Dendritic cell treated with granulocyte-macrophage colony-stimulating factor and Interleukin-4, amounts not matched to agents 40 ng/mL and 50 ng/mL, for 4 days (primary cell): Measurements from ENCODE around the gene IMMT.
A peak's percentile ranks its signal among the peaks of the same experiment; 100 is the strongest.
"Not testable (repeated sequence)": the region's sequence is repeated elsewhere in the genome, so short reads cannot be mapped to it uniquely, and the experiment has no call there.

Experiments
- H3K27ac Mint-ChIP-seq: one replicate; pipeline ENCODE4 v1.8.0; 2022; ENCODE audit warnings: mild to moderate bottlenecking, mixed read lengths
- H3K27me3 Mint-ChIP-seq: one replicate; pipeline ENCODE4 v1.8.0; 2022; ENCODE audit warnings: mild to moderate bottlenecking, mixed read lengths
- H3K36me3 Mint-ChIP-seq: one replicate; pipeline ENCODE4 v1.8.0; 2022; ENCODE audit warnings: low read depth, mixed read lengths
- H3K4me1 Mint-ChIP-seq: one replicate; pipeline ENCODE4 v1.8.0; 2022; ENCODE audit warnings: low read depth, mixed read lengths
- H3K4me3 Mint-ChIP-seq: one replicate; pipeline ENCODE4 v1.8.0; 2022; ENCODE audit warnings: mild to moderate bottlenecking, moderate library complexity, mixed read lengths
- H3K9me3 Mint-ChIP-seq: one replicate; pipeline ENCODE4 v1.8.0; 2022; ENCODE audit warnings: mixed read lengths
- intact Hi-C: fragments of 100-400 bp; cut with micrococcal nuclease; formaldehyde crosslinking; loops from one replicate; pipeline ENCODE4 v1.15.0; 2022

IMMT gene

DNA sequence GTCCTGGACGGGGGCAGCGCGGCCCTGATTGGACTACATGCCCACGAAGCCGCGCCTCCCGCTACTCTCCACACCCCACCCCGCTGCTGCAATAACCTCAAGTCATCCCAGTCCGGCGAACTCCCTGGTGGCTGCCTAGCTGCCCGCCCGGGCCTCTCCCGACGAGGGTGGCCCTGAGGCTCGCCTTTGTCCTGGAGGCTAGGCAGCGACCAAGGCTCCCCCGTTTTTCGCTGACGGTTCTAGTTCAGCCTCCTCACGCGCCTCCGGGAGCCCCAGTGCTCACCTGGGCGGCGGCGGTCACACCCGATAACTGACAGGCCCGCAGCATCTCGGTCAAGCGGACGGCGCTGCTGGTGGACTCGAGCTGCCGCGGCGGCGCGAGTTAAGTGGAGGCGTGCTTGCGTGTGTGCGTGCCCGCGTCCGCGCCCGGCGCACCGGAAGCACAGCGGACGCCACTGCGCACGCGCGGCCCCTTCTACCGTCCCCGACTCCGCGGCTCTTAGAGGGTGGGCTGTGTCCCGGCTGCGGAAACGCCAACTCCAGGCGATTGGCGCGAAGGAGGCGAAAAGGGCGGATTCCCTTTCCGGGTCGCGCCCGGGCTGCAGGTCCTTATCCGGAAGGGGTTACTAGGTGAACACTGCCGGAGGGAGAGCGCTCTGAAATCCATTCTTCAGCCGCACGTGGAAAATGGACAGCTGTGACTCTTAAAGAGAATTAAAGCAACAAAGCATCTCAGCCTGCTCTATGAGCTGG is at the start of gene IMMT:
TSS of gene IMMT (minus strand) at position 408 of the 753 bp plus-strand sequence. CDS start at position 328, 80 bp downstream.
- Mint-ChIP-seq H3K9me3 (no peaks in the 10 kb centered on the region), H3K4me3 (peak within 1 kb of the TSS; percentile 98), H3K4me1 (peaks cover 43% of the 10 kb centered on the region), H3K27ac (peak within 1 kb of the TSS; percentile 100), H3K36me3 (peaks cover 49% of the 10 kb centered on the region), H3K27me3 (no peaks in the 10 kb centered on the region)
- intact Hi-C loops: loop anchor here (5.0 kb wide), 1 partner anchor 247 kb away; the partner anchor contains the start of gene KDM3A

DNA sequence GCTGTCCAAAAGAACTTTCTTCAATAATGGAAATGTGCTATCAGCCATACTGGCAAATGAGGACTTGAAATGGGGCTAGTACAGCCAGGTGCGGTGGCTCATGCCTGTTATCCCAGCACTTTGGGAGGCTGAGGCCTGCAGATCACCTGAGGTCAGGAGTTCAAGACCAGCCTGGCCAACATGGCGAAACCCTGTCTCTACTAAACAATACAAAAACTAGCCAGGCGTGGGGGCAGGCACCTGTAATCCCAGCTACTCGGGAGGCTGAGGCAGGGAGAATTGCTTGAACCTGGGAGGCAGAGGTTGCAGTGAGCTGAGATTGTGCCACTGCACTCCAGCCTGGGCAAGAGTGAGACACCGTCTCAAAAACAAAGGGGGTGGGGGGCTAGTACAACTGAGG is 49.5 kb upstream of the IMMT start:
- not testable (repeated sequence) for H3K27ac Mint-ChIP-seq

DNA sequence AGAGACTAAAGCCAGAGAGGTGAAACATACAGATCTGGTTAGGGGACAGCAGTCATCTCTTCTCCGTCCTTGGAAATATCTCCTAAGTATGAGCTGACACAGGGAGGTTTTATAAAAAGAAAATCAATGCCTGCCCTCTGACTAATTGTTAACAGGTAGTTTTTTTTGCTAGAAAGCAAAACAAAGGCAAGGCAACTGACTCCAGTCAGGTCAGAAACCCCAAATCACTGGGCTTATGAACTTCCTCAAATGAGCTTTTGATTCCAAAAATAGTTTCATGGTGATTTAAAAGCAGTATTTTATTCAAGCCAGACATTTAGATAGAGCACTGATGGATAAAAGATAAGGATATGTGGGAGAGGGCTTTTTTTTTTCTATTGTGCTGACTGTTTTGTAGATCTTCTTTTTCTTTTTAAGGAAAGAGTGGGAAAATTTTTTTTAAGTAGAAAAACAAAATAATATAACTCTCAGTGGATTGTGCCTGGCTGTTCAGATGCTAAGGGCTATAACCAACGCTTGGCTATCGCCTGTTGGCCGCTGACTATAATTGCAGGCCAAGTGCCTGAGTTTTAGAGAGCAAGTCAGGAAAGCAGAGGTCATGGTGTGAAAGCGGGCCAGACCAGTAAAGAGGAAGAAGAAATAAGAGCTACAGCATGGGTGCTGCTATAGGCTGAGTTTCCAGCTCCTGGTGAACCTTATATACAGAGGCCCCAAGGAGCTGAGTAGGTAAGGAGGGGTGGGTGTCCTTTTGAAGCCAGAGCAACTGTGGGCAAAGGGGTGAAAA is 48.9 kb upstream of the IMMT start:
- Mint-ChIP-seq H3K9me3 (no peaks in the 10 kb centered on the region), H3K27me3 (peaks cover 22% of the 10 kb centered on the region), H3K36me3 (no peaks in the 10 kb centered on the region), H3K4me1 (peaks cover 19% of the 10 kb centered on the region), H3K27ac (no peak overlapping the region), H3K4me3 (no peak overlapping the region)
- intact Hi-C loops: no loop called here

More for the DNA sequence above, 49.5 kb upstream of the IMMT start:
- Mint-ChIP-seq H3K4me1 (peaks cover 19% of the 10 kb centered on the region), H3K27me3 (peaks cover 22% of the 10 kb centered on the region)
- H3K36me3 Mint-ChIP-seq, intact Hi-C loops, H3K9me3 Mint-ChIP-seq, H3K4me3 Mint-ChIP-seq: not testable (repeated sequence)

DNA sequence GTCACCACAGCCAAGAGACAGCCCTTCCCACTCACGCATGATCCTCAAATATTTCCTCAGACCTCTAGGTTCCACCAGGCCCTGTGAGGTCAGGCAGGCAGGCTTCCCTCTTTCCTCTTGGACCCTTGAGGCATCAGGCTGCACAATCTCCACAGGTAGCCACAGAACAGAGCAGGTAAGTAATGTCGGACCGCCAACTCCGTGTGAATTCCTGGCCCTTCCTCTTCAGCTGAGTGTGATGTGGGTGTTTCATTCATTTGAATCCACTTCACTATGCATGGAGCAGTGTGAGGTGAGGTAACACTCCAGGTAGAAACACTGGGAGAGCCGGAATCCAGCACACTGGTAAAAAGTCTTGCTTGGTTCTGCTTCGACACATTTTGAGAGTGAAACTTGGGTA is 48.0 kb upstream of the IMMT start:
- no peaks in the 10 kb centered on the region for H3K9me3 Mint-ChIP-seq
- H3K4me1 Mint-ChIP-seq: peaks cover 24% of the 10 kb centered on the region
- no peaks in the 10 kb centered on the region for H3K36me3 Mint-ChIP-seq
- no peak overlapping the region for H3K27ac Mint-ChIP-seq
- intact Hi-C loops: no loop called here
- H3K27me3 Mint-ChIP-seq: peaks cover 26% of the 10 kb centered on the region
- H3K4me3 Mint-ChIP-seq: no peak overlapping the region

DNA sequence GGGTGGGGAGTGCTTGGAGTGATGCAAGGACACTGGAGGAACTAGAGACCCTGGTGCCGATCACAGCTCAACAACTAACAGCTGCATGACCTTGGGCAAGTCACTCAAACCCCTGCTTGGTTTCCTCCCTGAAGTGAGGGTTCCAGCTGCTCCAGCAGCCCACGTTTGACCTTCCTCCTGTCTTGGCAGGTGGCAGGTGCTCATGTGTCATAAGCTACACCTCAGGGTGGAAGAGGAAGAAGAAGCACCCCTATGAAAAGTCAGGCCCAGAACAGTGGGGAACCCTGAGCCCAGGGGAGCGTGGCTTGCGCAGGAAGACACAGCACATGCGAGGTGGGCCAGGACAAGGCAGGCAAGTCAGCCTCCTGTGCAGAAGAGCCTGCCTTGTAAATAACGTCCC is 46.3 kb upstream of the IMMT start:
- Mint-ChIP-seq H3K36me3 (no peaks in the 10 kb centered on the region), H3K27ac (no peak overlapping the region), H3K4me1 (peaks cover 25% of the 10 kb centered on the region), H3K9me3 (no peaks in the 10 kb centered on the region), H3K27me3 (peaks cover 28% of the 10 kb centered on the region), H3K4me3 (no peak overlapping the region)
- intact Hi-C loops: no loop called here

DNA sequence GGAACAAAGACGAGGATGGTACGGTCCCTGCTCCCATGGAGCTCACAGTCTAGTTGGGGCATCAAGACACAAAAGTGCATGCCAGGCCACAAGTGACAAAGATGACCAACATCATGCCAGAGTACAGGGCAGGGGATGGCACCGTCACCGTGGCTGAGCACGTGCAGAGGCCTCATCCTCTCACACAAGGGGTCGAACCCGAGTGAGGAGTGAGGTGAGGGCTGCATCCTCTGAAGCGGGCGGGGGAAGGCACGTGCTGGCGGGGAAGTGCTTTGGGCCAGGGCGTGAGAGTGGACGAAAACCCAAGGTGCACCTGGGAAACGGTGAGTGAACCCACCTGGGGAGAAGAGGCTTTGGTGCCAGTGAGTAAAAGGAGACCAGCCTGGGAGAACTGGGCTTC is 45.0 kb upstream of the IMMT start:
- intact Hi-C loops: no loop called here
- Mint-ChIP-seq H3K27ac (no peak overlapping the region), H3K36me3 (no peaks in the 10 kb centered on the region), H3K9me3 (no peaks in the 10 kb centered on the region), H3K4me3 (no peak overlapping the region), H3K4me1 (peaks cover 25% of the 10 kb centered on the region), H3K27me3 (peaks cover 30% of the 10 kb centered on the region)

DNA sequence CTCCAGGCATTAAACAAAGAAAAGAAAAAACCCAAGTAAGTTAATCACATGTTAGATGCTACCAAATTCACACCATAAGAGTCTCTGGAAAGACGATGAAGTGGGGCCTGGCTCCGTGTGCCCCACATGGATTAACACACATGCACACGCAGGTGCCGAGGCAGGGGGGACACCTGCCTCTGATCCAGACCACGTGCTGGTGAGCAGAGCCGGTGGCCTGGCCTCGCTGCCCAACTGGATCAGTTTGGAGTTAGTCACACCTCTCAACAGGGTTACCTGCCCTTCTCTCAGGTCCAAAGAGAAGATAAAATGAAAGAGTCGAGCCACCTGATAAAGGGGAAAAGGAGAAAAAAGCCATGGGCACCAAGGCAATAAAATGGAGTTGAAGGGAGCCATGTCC is 44.5 kb upstream of the IMMT start:
- no peak overlapping the region for H3K4me3 Mint-ChIP-seq
- H3K36me3 Mint-ChIP-seq: no peaks in the 10 kb centered on the region
- peaks cover 25% of the 10 kb centered on the region for H3K4me1 Mint-ChIP-seq
- H3K9me3 Mint-ChIP-seq: no peaks in the 10 kb centered on the region
- intact Hi-C loops: no loop called here
- peaks cover 29% of the 10 kb centered on the region for H3K27me3 Mint-ChIP-seq
- no peak overlapping the region for H3K27ac Mint-ChIP-seq

DNA sequence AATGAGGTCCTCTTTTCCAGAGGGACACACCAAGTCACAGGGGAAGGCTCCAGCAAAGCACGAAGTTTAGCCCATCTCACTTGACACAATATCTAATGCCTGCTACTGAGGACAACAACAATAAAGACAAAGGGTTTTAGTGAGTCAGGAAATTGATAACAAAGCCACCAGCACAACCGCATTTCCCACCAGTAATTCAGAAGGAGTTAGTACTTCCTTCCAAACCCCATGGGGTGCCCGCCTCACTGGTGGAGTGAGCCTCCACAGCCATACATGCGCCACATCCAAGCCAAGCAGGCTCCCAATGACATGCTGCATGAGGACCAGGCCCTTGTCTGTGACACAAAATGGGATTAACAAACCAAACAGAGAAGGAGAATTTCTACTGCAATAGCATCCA is 44.1 kb upstream of the IMMT start:
- intact Hi-C loops: no loop called here
- no peaks in the 10 kb centered on the region for H3K9me3 Mint-ChIP-seq
- peaks cover 30% of the 10 kb centered on the region for H3K27me3 Mint-ChIP-seq
- H3K36me3 Mint-ChIP-seq: no peaks in the 10 kb centered on the region
- no peak overlapping the region for H3K27ac Mint-ChIP-seq
- no peak overlapping the region for H3K4me3 Mint-ChIP-seq
- peaks cover 21% of the 10 kb centered on the region for H3K4me1 Mint-ChIP-seq

DNA sequence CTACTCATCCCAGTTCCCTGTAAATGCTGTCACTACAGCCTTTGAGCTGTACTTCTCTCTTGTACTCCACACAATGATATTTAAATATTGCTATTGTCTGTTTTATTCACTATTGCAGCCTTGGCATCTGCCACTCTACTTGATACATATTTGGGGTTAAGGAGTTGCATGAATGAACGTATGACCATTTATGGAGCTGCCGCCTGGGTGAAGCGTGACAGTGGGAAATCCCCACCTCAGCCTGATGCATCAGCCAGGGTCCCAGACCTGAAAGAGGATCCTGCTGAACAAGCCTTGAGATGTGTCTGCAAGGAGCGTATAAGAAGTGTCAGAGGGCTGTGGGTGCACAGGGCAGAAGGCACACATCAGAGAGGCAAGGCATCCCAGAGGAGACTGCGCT is 43.1 kb upstream of the IMMT start:
- Mint-ChIP-seq H3K27me3 (peaks cover 35% of the 10 kb centered on the region), H3K27ac (no peak overlapping the region), H3K36me3 (no peaks in the 10 kb centered on the region), H3K4me3 (no peak overlapping the region), H3K9me3 (no peaks in the 10 kb centered on the region), H3K4me1 (peaks cover 13% of the 10 kb centered on the region)
- intact Hi-C loops: no loop called here

DNA sequence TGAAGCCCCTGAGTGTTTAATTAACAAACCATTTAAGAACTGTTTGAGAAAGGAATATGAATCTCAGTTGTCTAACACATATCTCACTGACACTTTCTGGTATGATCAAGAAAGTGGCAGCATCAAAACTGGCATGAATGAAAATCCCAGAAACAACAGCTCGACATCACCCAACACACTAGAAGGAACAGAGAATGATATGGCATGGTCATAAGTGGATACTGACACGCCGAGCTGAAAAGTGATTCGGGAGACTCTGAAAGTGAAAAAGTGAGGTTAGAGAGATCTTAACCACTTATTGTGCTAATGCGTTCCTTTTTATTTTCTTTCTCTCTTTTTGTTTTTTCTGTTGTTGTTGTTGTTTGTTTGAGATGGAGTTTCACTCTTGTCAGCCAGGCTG is 41.9 kb upstream of the IMMT start:
- Mint-ChIP-seq H3K36me3 (no peaks in the 10 kb centered on the region), H3K4me1 (peaks cover 6% of the 10 kb centered on the region), H3K4me3 (no peak overlapping the region), H3K9me3 (no peaks in the 10 kb centered on the region), H3K27ac (no peak overlapping the region), H3K27me3 (peaks cover 26% of the 10 kb centered on the region)
- intact Hi-C loops: no loop called here

DNA sequence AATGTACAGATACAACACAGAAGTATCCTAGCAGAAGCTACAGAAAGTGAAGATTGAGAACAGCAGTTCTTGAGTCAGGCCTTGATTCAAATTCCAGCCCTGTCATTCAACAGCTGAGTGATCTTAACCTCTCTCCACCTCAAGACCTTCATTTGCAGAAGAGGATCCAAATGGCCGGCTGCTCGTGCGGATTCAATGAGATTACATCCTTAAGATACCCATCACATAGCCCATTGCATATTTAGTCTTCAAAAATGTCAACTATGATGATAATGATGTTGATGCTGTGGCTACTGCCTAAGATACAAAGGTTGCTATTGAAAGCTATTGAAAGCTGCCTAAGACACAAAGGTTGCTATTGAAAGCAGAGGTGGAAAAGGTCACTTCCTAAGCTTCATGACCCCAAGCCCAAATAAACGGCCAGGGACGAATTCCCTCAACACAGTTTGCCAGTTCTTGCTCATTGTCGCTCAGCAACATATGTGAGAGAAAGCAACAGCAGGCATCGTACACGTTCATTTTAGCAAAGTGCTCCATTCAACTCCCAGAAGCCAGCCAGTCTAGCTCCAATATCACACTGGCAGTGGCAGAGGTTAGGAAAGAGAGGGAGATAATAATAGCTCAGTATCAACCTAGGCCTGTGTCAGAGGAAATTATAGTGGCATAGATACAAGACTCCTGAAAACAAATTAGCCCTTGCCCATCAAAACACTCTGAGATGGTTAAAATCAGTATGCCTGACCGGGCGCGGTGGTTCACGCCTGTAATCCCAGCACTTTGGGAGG is 40.1 kb upstream of the IMMT start:
- H3K36me3 Mint-ChIP-seq: no peaks in the 10 kb centered on the region
- peaks cover 6% of the 10 kb centered on the region for H3K4me1 Mint-ChIP-seq
- peaks cover 26% of the 10 kb centered on the region for H3K27me3 Mint-ChIP-seq
- H3K4me3 Mint-ChIP-seq: no peak overlapping the region
- intact Hi-C loops: no loop called here
- no peaks in the 10 kb centered on the region for H3K9me3 Mint-ChIP-seq
- H3K27ac Mint-ChIP-seq: no peak overlapping the region

DNA sequence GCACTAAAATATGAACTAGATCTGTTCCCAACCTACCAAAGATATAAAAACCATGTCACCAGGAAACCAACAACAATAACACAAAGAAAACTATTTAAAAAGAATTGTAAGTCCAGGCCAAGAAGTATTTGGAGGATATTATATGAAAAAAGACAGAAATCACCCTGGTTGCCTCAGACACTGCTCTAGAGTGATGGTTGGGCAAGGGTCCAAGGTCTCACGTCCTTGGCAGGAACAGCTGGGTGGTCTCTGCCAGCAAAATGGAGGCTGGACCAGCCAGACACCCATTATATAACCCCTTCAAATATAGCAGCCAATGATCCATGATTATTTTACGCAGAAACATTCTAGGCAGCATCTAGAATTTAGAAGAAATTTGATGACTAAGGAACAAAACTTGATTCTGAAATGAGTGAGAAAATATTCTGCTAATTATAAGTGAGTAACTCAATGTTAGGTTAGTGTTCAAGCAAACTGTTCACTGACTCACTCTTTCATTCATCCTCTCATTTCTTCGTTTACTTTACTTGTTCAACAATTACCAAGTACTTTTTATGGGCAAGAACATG is 39.4 kb upstream of the IMMT start:
- no peaks in the 10 kb centered on the region for H3K9me3 Mint-ChIP-seq
- H3K4me1 Mint-ChIP-seq: peaks cover 6% of the 10 kb centered on the region
- H3K27me3 Mint-ChIP-seq: peaks cover 22% of the 10 kb centered on the region
- no peak overlapping the region for H3K4me3 Mint-ChIP-seq
- H3K36me3 Mint-ChIP-seq: no peaks in the 10 kb centered on the region
- intact Hi-C loops: no loop called here
- no peak overlapping the region for H3K27ac Mint-ChIP-seq

DNA sequence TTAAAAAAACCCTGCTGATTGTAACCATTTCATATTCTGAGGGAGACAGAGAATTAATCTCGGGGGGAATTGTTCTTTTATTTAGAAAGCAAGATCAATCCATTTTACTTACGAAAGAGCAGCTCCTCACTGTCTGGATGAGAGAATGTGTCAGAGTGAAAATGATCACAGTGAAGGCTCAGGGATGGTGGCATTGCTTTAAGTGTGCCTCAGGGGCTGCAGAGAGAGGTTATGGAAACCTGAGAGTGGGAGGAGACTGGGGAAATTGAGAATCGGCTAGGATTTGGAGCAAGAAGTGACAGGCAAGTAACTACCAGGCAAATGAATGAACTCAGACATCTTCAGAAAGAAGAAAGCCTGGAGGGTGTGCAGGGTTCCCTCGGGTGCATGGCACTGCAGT is 38.2 kb upstream of the IMMT start:
- Mint-ChIP-seq H3K9me3 (no peaks in the 10 kb centered on the region), H3K27ac (no peak overlapping the region), H3K4me3 (no peak overlapping the region), H3K4me1 (peaks cover 9% of the 10 kb centered on the region), H3K36me3 (no peaks in the 10 kb centered on the region), H3K27me3 (peaks cover 19% of the 10 kb centered on the region)
- intact Hi-C loops: no loop called here

DNA sequence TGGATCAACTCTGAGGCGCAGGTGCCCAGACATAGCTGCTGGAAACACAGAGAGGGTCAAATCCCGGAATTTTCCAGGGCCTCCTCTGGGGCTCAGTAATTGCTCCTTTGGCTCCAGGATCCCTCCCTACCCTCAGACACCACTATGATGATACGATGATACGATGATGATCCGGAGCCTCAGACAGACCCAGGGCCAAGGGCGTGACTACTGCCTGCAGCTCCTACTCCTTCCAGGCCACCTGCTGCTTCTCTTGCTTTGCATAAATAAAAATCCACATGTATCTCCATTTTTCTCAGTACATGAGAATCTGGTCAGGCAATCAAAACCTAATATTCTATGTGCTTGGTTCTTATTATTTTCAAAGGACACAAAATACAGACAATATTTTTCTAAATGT is 37.6 kb upstream of the IMMT start:
- peaks cover 11% of the 10 kb centered on the region for H3K4me1 Mint-ChIP-seq
- H3K4me3 Mint-ChIP-seq: no peak overlapping the region
- H3K27ac Mint-ChIP-seq: no peak overlapping the region
- H3K27me3 Mint-ChIP-seq: peaks cover 17% of the 10 kb centered on the region
- intact Hi-C loops: no loop called here
- no peaks in the 10 kb centered on the region for H3K9me3 Mint-ChIP-seq
- no peaks in the 10 kb centered on the region for H3K36me3 Mint-ChIP-seq
